Epithelial cell of prostate (primary cell): Measurements from ENCODE around the gene OSMR.
"Not testable (repeated sequence)": the region's sequence is repeated elsewhere in the genome, so short reads cannot be mapped to it uniquely, and the experiment has no call there.

Experiments used
- DNase-seq: peaks from one replicate; pipeline ENCODE4 v3.0.0-alpha.2; 2011; ENCODE audit warnings: low read depth, low spot score
- H3K27ac ChIP-seq: fragments of 450-650 bp; 2 replicates; pipeline ENCODE4 v1.5.1; 2017; ENCODE audit warnings: mild to moderate bottlenecking

OSMR gene

DNA sequence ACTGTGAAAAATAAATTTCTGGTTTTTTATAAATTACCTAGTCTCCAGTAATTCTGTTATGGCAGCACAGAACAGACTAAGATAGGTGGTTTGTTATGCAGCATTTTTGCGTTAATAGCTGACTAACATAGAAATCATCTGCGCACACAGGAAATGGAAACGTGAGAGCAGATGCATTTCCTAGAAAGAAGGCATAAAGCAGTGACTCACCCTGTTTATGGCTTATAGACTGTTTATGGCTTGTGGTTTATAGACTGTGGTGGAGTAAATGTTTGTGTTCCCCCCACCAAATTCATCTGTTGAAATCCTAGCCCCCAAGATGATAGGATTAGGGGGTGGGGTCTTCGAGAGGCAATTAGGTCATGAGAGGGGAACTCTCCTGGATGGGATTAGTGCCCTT lies 18.3 kb upstream of the OSMR start:
- H3K27ac ChIP-seq: peak overlapping the region; percentile 57
- no peak for DNase-seq

- peak overlapping the region; percentile 78 for H3K27ac ChIP-seq
- peak; percentile 79 for DNase-seq
Observed at GRCh38 chr5:38830521-38831051, 15.2 kb upstream of the OSMR start.

DNA sequence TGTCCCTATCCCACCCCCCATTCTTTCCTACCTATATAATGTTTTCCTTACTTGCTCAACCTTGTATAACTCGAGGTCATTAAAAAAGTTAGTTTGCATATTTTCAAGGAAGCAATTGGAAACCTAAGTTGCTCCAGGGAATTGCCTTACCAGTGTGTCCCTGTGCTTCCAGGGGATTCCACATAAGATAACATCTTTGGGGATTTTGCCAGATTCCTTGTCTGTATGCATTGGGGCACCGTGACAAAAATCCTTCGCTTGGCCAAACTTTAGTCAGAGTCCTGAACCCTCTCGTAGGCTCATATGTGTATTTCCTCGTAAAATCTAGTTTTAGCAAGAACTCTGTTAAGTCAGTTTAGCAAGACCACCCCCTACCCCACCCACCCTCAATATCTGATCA lies 14.7 kb upstream of the OSMR start:
- no peak for DNase-seq
- H3K27ac ChIP-seq: peak overlapping the region; percentile 78

- no peak for DNase-seq
- H3K27ac ChIP-seq: peak overlapping the region; percentile 78
Observed at GRCh38 chr5:38831909-38832308, 13.9 kb upstream of the OSMR start.

- DNase-seq: no peak
- peak overlapping the region; percentile 78 for H3K27ac ChIP-seq
Observed at GRCh38 chr5:38832810-38833209, 13.0 kb upstream of the OSMR start.

DNA sequence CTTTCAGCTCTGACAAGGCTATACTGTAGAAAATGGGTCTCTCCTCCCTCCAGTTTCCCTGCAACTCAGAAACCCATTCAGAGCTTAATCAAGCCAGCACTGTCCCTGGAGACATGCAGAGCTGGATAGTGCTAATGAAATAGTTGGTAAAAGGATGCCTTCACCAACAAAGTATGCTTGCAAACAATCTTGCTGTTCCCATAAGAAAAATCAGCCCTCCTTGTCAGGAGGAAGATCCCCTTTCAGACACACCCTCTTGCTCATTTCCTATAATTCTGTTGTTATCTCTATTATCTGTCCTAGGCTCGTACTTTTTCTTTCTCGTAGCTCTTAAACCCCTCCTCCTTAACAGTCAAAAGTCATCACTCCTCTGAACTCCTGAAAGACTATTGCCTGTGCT lies 9.9 kb upstream of the OSMR start:
- DNase-seq: no peak
- H3K27ac ChIP-seq: peak overlapping the region; percentile 6

- H3K27ac ChIP-seq: no peak overlapping the region
- DNase-seq: no peak
Observed at GRCh38 chr5:38837416-38837815, 8.4 kb upstream of the OSMR start.

DNA sequence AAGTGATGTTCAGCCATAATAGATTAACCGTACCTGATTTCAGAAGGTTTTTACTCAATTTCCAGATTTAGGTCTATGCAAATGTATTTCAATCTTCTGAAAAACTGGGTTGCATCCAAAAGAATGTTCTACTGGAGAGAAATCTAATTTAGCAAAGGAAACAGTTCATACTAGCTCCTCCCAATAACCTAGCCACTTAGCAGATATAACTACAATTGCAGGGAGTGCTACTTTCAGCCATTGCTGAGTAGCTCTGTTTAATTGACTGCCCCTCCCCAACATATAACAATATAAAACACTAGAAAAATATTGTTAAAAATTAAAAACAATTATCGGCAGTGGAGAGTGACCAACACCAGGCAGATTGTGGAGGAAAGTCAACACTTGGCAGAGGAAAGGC lies 7.9 kb upstream of the OSMR start:
- DNase-seq: no peak
- no peak overlapping the region for H3K27ac ChIP-seq

DNA sequence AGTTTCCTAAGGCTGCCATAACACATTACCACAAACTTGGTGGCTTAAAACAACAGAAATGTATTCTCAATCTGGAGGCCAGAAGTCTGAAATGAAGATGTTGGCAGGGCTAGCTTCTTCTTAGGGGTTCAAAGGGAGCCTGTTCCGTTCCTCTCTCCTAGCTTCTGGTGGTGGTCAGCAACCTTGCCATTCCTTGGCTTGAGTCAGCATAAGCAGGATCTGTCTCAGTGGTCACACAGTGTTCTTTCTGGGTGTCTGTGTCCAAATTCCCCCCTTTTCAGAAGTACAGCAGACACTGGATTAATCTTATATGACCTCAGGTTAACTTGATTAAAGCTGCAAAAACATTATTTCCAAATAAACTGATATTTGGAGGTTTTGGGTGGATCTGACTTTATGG lies 2.1 kb upstream of the OSMR start:
- no peak for DNase-seq
- H3K27ac ChIP-seq: no peak overlapping the region

DNA sequence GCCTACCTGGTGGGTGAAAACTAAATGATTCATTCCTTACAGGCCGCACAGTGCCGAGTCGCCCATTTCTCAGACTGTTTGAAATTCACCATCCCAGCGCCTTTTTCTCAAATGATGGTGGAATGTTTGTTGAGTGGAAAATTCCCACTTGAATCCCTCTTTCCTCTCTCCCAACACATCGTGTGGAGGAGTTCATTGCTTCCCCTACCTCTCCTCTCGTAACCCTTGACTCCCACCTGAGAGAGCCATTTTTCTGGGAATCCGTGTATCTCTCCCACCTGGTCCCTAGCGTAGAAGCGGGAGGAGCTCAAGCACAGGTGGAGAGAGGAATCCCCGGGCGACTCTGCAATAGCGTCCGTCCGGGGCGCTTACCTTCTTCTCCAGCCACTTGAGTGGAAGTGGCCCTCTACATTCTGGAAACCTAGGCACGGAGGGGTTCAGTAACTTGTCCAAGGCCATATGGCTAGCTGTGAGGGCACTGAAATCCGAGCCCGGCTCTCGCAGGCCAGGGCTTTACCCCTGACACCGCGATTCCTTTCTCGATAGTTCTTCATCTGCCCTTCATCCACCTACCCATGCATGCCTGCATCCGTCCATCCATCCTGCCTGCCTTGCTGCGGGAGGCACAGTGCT lies 683 bp downstream of the OSMR start:
- peak overlapping the region; percentile 96 for H3K27ac ChIP-seq
- no peak for DNase-seq

DNA sequence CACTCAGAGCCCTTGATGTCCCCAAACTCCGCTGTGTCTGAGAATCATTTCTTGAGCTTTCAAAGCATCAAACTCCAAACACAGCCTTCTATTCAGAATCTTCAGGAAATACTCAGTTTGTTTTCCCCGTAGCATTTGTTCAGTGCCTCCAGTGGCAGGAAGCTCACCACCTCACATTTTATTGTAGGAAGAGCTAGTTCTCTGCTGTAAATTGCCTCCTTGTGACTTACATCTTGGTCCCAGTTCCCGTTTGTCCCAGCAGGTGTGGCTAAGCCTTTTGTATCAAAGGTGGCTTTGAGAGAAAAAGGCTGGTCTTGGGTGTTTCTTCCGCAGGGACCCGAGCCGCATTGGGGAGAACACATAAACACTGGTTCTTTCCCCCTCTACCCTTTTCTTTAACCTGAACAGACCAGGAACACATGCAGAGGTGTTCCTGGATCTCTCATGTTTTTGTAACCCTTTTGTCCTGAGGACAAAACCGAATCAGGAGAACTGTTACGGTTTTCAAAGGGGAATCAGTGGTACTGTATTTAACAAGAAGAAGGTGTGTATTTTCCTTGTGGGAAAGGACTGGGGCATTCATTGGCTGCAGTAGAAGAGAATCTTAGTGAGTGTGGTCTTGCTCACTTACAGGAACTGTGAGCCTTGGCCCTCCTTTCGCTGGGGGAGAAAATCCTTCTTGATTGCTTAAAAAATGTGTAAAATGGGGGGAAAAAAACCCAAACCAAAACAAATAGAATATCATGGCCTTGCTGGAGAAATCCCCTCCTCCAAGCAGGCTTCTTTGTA lies 1.9 kb downstream of the OSMR start:
- DNase-seq: no peak
- peak overlapping the region; percentile 96 for H3K27ac ChIP-seq

DNA sequence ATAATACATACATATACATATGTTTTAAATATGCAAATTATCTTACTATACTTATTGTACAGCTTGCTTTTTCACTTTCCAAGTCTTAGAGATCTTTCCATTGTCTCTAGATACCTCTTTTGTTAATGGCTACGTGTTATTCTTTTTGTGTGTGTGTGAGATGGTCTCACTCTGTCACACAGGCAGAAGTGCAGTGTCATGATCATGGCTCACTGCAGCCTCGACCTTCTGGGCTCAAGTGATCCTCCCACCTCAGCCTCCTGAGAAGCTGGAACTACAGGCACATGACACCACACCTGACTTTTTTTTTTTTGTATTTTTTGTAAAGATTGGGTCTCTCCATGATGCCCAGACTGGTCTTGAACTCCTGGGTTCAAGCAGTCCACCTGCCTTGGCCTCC lies 2.8 kb downstream of the OSMR start:
- no peak for DNase-seq
- H3K27ac ChIP-seq: no peak overlapping the region

DNA sequence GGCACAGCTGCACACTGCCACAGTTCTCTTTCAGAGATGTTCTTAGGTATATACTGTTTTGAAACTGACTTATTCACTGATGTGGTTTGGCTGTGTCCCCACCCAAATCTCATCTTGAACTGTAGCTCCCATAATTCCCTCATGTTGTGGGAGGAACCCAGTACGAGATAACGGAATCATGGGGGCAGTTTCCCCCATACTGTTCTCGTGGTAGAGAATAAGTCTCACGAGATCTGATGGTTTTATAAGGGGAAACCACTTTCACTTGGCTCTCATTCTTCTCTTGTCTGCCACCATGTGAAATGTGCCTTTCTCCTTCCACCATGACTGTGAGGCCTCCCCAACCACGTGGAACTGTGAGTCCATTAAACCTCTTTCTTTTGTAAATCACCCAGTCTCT lies 5.8 kb downstream of the OSMR start:
- DNase-seq: not testable (repeated sequence)
- peak overlapping the region; percentile 87 for H3K27ac ChIP-seq

- peak overlapping the region; percentile 87 for H3K27ac ChIP-seq
- peak; percentile 84 for DNase-seq
Observed at GRCh38 chr5:38853753-38854470, 8.1 kb downstream of the OSMR start.

- DNase-seq: no peak
Observed at GRCh38 chr5:38854907-38855306, 9.1 kb downstream of the OSMR start.

DNA sequence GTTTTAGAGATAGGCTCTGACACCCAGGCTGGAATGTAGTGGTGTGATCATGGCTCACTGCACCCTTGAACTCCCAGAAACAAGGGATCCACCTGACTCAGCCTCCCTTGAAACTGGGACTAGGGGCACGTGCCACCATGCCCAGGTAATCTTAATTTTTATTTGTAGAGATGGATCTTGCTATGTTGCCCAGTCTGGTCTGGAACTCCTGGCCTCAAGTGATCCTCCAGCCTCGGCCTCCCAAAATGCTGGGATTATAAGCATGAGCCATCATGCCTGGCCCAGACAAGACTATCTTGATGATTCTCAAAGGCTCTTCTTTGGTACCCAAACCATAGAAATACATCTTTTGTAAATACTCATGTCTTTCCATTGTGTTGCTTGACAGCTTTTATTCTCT lies 10.8 kb downstream of the OSMR start:
- H3K27ac ChIP-seq: peak overlapping the region; percentile 16
- no peak for DNase-seq

More at GRCh38 chr5:38854907-38855306, 9.1 kb downstream of the OSMR start:
- peak overlapping the region; percentile 87 for H3K27ac ChIP-seq

DNA sequence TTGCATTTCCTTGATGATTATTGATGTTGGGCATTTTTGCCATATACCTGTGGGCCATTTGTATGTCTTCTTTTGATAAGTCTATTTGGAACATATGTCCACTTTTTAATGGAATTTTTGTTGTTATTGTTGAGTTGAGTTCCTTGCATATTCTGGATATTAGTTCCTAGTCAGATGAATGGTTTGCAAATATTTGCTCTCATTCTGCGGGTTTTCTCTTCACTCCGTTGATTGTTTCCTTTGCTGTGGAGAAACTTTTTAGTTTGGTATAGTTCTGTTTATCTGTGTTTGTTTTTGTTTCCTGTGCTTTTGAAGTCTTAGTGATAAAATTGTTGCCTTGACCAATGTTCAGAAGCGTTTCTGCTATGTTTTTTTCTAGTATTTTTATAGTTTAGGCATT lies 13.0 kb downstream of the OSMR start:
- no peak for DNase-seq
- H3K27ac ChIP-seq: no peak overlapping the region

DNA sequence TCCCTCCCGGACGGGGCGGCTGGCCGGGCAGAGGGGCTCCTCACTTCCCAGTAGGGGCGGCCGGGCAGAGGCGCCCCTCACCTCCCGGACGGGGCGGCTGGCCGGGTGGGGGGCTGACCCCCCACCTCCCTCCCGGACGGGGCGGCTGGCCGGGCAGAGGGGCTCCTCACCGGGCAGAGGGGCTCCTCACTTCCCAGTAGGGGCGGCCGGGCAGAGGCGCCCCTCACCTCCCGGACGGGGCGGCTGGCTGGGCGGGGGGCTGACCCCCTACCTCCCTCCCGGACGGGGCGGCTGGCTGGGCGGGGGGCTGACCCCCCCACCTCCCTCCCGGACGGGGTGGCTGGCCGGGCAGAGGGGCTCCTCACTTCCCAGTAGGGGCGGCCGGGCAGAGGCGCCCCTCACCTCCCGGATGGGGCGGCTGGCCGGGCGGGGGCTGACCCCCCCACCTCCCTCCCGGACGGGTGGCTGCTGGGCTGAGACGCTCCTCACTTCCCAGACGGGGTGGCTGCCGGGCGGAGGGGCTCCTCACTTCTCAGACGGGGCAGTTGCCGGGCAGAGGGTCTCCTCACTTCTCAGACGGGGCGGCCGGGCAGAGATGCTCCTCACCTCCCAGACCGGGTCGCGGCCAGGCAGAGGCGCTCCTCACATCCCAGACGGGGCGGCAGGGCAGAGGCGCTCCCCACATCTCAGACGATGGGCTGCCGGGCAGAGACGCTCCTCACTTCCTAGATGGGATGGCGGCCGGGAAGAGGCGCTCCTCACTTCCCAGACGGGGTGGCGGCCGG lies 16.4 kb downstream of the OSMR start:
- not testable (repeated sequence) for DNase-seq, H3K27ac ChIP-seq

DNA sequence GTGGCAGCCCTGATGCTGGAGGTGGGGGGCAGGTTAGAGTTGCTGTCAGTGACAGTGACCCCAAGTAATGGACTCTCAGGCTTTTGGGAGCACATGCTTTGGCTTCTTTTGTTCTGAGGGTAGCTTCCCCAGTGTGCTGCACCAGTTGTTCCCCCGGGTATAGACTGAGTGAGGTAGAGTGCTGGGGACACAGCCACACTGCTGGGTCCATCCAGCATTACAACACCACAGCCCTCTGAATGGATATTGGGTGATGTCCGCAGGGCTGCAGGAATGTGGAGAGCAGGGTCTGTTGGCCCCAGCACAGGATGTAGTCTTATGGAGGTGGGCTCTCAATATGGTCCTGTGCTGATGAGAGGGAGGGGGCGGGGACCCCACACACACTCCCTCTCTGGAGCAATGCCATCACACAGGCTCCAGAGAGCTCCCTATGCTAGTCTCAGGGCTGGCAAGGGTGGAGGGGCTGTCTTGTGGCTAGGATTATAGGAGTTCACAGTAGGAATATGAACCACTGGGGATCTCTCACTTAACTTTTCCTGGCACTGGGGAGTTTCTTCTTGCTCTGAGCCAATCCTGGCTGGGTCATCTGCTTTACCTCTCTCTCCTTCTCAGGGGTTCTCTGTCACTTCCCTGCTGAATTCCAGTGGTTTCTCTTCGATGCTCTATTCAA lies 20.7 kb downstream of the OSMR start:
- no peak overlapping the region for H3K27ac ChIP-seq
- DNase-seq: no peak

DNA sequence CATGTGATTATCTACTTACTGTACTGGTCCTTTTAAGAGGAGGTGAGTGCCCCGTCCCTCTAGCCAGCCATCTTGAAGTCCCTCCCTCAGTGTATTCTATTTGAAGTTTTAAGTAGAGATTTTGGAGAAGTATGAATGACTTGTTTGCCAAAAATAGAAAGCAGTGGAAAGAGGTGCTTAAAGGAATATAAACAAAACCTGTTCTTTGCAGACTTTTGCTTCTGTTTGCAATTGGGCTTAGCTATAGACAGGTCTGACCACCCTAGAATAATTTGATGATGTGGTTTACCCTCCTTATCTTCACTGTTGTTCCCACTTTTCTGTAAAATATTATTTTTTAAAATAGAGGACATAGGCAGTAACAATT lies 21.2 kb downstream of the OSMR start:
- no peak overlapping the region for H3K27ac ChIP-seq
- DNase-seq: no peak
